OCI-LY1 (cell line): ENCODE measurements around the gene RALBP1.
"Not testable (repeated sequence)": the region's sequence is repeated elsewhere in the genome, so short reads cannot be mapped to it uniquely, and the experiment has no call there.

Source experiments
- H2AFZ ChIP-seq: fragments of 200-600 bp; sonication (generic), shearing (Covaris generic); 2 replicates; pipeline ENCODE4 v1.6.0; 2014; ENCODE audit warnings: antibody characterized with exemption, mild to moderate bottlenecking, low read length
- H3F3A ChIP-seq: fragments of 200-600 bp; sonication (generic), shearing (Covaris generic); 2 replicates; pipeline ENCODE4 v1.6.0; 2014; ENCODE audit warnings: mild to moderate bottlenecking, antibody characterized with exemption, low read length, moderate library complexity; ENCODE audit not compliant: insufficient read depth
- H3K27ac ChIP-seq: fragments of 200-600 bp; sonication (generic); 2 replicates; pipeline ENCODE4 v1.5.1; 2014; ENCODE audit warnings: low read length, mixed run types, mild to moderate bottlenecking, low read depth; ENCODE audit not compliant: poor library complexity, severe bottlenecking
- H3K27me3 ChIP-seq: fragments of 200-600 bp; sonication (generic); 2 replicates; pipeline ENCODE4 v1.6.0; 2014; ENCODE audit warnings: antibody characterized with exemption, mild to moderate bottlenecking, low read length, moderate library complexity; ENCODE audit not compliant: insufficient read depth
- H3K36me3 ChIP-seq: fragments of 200-600 bp; sonication (generic); 2 replicates; pipeline ENCODE4 v1.6.1; 2014; ENCODE audit warnings: mild to moderate bottlenecking, antibody characterized with exemption, low read length, moderate library complexity, mixed read lengths; ENCODE audit not compliant: insufficient read depth
- H3K4me1 ChIP-seq: fragments of 200-600 bp; sonication (generic); 2 replicates; pipeline ENCODE4 v1.5.1; 2014; ENCODE audit warnings: mild to moderate bottlenecking, low read length, moderate library complexity; ENCODE audit not compliant: insufficient read depth, severe bottlenecking
- H3K4me2 ChIP-seq: fragments of 200-600 bp; sonication (generic), shearing (Covaris generic); 2 replicates; pipeline ENCODE4 v1.6.1; 2014; ENCODE audit warnings: low read length
- H3K4me3 ChIP-seq: fragments of 200-600 bp; sonication (generic); 2 replicates; pipeline ENCODE4 v1.5.1; 2014; ENCODE audit warnings: low read length, low read depth, mild to moderate bottlenecking, mixed read lengths; ENCODE audit not compliant: poor library complexity, severe bottlenecking
- H3K79me2 ChIP-seq: fragments of 200-600 bp; shearing (Covaris generic); 2 replicates; pipeline ENCODE4 v1.6.1; 2016; ENCODE audit warnings: mixed run types, low read length, mixed read lengths; ENCODE audit not compliant: insufficient read depth
- H3K9ac ChIP-seq: fragments of 200-600 bp; sonication (generic), shearing (Covaris generic); 2 replicates; pipeline ENCODE4 v1.6.1; 2014; ENCODE audit warnings: mild to moderate bottlenecking, low read length, mixed read lengths
- H3K9me2 ChIP-seq: fragments of 200-600 bp; sonication (generic), shearing (Covaris generic); 2 replicates; pipeline ENCODE4 v1.6.1; 2014; ENCODE audit warnings: low read depth, mild to moderate bottlenecking, low read length, mixed read lengths
- H3K9me3 ChIP-seq: fragments of 200-600 bp; shearing (Covaris generic); 2 replicates; pipeline ENCODE4 v1.6.1; 2014; ENCODE audit warnings: low read length, mixed read lengths
- H4K20me1 ChIP-seq: fragments of 200-600 bp; sonication (generic), shearing (Covaris generic); 2 replicates; pipeline ENCODE4 v1.6.0; 2016; ENCODE audit warnings: mild to moderate bottlenecking, low read length; ENCODE audit not compliant: insufficient read depth
- EZH2 ChIP-seq: fragments of 200-600 bp; sonication (generic), shearing (Covaris generic); IDR thresholded peaks from 2 replicates; pipeline ENCODE4 v1.8.0; 2017; ENCODE audit warnings: borderline replicate concordance, mixed run types, mild to moderate bottlenecking, antibody characterized with exemption, low read length, moderate library complexity, mixed read lengths
- TF ChIP-seq, protein P1 (sequence below): fragments of 200-600 bp; sonication (generic), shearing (Covaris generic); IDR thresholded peaks from 2 replicates; pipeline ENCODE4 v1.5.1; 2017; ENCODE audit warnings: mild to moderate bottlenecking, antibody characterized with exemption, low read length, moderate library complexity, mixed read lengths

The RALBP1 gene

DNA sequence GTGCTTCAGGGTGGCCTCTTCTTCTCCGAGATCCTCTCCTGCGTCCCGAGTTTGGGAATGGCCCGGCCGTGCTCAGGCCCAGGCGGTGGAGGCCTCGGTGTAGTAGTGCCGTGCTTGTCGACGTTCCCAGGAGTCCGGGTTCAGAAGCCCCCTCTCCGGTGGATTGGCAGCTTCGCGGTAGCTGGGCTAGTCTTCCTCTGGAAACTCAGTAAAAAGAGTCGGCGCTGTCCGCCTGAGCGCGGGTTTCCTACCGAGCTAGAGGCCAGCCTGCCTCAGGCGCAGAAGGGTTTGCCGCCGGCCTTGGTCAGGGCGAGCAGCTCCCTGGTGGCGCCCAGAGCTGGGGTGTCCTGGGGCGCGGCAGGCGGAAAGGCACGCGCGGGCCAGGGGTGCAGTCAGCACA is 3.2 kb downstream of the RALBP1 start:
- TF ChIP-seq EZH2: no peak
- TF ChIP-seq, protein P1, sequence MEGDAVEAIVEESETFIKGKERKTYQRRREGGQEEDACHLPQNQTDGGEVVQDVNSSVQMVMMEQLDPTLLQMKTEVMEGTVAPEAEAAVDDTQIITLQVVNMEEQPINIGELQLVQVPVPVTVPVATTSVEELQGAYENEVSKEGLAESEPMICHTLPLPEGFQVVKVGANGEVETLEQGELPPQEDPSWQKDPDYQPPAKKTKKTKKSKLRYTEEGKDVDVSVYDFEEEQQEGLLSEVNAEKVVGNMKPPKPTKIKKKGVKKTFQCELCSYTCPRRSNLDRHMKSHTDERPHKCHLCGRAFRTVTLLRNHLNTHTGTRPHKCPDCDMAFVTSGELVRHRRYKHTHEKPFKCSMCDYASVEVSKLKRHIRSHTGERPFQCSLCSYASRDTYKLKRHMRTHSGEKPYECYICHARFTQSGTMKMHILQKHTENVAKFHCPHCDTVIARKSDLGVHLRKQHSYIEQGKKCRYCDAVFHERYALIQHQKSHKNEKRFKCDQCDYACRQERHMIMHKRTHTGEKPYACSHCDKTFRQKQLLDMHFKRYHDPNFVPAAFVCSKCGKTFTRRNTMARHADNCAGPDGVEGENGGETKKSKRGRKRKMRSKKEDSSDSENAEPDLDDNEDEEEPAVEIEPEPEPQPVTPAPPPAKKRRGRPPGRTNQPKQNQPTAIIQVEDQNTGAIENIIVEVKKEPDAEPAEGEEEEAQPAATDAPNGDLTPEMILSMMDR: no peak
- H3K9ac ChIP-seq: no peak overlapping the region
- no peak overlapping the region for H3K4me3 ChIP-seq
- no peaks in the 10 kb centered on the region for H3F3A ChIP-seq
- H3K9me3 ChIP-seq: no peaks in the 10 kb centered on the region; the same call in 1 of the 2 replicates
- H3K9me2 ChIP-seq: no peaks in the 10 kb centered on the region
- peaks cover 27% of the 10 kb centered on the region for H3K36me3 ChIP-seq
- peaks cover 76% of the 10 kb centered on the region for H3K79me2 ChIP-seq
- H3K27ac ChIP-seq: no peak overlapping the region
- no peaks in the 10 kb centered on the region for H4K20me1 ChIP-seq
- H3K27me3 ChIP-seq: no peaks in the 10 kb centered on the region
- peaks cover 43% of the 10 kb centered on the region for H3K4me1 ChIP-seq
- no peak overlapping the region for H2AFZ ChIP-seq
- H3K4me2 ChIP-seq: no peak overlapping the region

DNA sequence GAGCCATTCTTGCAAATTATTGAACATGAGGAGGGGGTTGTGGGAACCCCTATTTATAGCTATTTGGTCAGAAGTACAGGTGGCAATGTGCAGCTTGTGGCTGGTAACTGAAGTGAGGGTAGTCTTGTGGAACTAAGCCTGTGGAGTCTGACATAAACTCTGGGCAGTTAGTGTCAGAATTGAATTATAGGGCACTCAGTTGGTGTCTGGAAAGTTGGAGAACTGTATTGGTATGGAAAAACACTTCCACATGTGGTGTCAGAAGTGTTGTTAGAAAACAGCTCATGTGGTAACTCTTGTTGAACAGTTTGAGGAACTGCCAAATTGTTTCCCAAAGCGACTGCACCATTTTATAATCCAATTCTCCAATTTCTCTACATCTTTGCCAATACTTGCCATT is 7.5 kb downstream of the RALBP1 start:
- Histone ChIP-seq H3K9ac (no peak overlapping the region), H3K79me2 (peaks cover 93% of the 10 kb centered on the region), H3F3A (no peaks in the 10 kb centered on the region), H3K9me2 (no peaks in the 10 kb centered on the region), H4K20me1 (no peaks in the 10 kb centered on the region), H3K4me1 (peaks cover 22% of the 10 kb centered on the region), H3K36me3 (peaks cover 46% of the 10 kb centered on the region), H3K27me3 (no peaks in the 10 kb centered on the region), H2AFZ (no peak overlapping the region), H3K9me3 (peaks cover 9% of the 10 kb centered on the region), H3K4me2 (peak overlapping the region; percentile 24; the same call in 1 of the 2 replicates), H3K27ac (peak overlapping the region; percentile 55), H3K4me3 (no peak overlapping the region)
- TF ChIP-seq EZH2: no peak
- TF ChIP-seq, protein P1: no peak

DNA sequence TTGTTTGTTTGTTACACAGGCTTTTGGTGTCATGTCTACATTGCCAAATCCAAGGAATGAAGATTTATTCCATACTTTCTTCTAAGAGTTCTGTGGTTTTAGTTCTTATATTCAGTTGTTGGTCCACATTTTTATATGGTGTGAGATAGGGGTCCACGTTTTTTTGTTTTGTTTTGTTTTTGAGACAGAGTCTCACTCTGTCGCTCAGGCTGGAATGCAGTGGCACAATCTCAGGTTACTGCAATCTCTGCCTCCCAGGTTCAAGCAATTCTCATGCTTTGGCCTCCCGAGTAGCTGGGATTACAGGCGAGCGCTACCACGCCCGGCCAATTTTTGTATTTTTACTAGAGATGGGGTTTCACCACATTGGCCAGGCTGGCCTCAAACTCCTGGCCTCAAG is 8.2 kb downstream of the RALBP1 start:
- no peak overlapping the region for H3K4me3 ChIP-seq
- H3K4me2 ChIP-seq: no peak overlapping the region
- H3K36me3 ChIP-seq: peaks cover 41% of the 10 kb centered on the region
- peaks cover 22% of the 10 kb centered on the region for H3K4me1 ChIP-seq
- no peaks in the 10 kb centered on the region for H3K27me3 ChIP-seq
- H3K9ac ChIP-seq: no peak overlapping the region
- TF ChIP-seq, protein P1: no peak
- no peak for TF ChIP-seq EZH2
- H3K9me3 ChIP-seq: peaks cover 11% of the 10 kb centered on the region
- H3F3A ChIP-seq: no peaks in the 10 kb centered on the region
- no peak overlapping the region for H3K27ac ChIP-seq
- no peaks in the 10 kb centered on the region for H3K9me2 ChIP-seq
- H3K79me2 ChIP-seq: peaks cover 94% of the 10 kb centered on the region
- H2AFZ ChIP-seq: no peak overlapping the region
- no peaks in the 10 kb centered on the region for H4K20me1 ChIP-seq

DNA sequence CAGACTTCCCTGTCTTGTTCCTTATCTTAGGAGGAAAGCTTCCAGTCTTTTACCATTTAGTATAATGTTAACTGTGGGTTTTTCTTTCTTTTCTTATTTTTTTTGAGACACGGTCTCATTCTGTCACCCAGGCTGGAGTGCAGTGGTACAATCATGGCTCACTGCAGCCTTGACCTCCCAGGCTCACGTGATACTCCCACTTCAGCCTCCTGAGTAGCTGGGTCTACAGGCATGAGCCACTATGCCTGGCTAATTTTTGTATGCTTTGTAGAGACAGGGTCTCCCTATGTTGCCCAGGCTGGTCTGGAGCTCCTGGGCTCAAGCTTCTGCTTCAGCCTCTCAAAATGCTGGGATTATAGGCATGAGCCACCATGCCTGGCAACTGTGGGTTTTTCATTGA is 9.5 kb downstream of the RALBP1 start:
- H3K4me3 ChIP-seq, H4K20me1 ChIP-seq, H3K27me3 ChIP-seq, H3K9ac ChIP-seq, H2AFZ ChIP-seq, H3F3A ChIP-seq, H3K4me2 ChIP-seq, H3K27ac ChIP-seq, H3K9me2 ChIP-seq: not testable (repeated sequence)
- peaks cover 20% of the 10 kb centered on the region for H3K9me3 ChIP-seq
- H3K79me2 ChIP-seq: peaks cover 92% of the 10 kb centered on the region
- H3K4me1 ChIP-seq: peaks cover 22% of the 10 kb centered on the region
- H3K36me3 ChIP-seq: peaks cover 45% of the 10 kb centered on the region
